Ovary (tissue), 3 donors: ENCODE data around the gene SORD.
"Not testable (repeated sequence)": the region's sequence is repeated elsewhere in the genome, so short reads cannot be mapped to it uniquely, and the experiment has no call there.

ENCODE experiments used
- EP300 ChIP-seq: sonication (generic); formaldehyde crosslinking; IDR thresholded peaks from one replicate; pipeline ENCODE4 v1.6.1; 2017; ENCODE audit warnings: antibody characterized with exemption
- POLR2A ChIP-seq: fragments of 450-650 bp; IDR thresholded peaks from one replicate; pipeline ENCODE4 v1.6.1; 2017; ENCODE audit warnings: antibody characterized with exemption, mild to moderate bottlenecking, moderate library complexity
- TF ChIP-seq, protein P1 (sequence below), 3 donors: fragments of 450-650 bp in 2 of 3; fragments of 200-600 bp in 1 of 3; IDR thresholded peaks; one replicate each; pipeline versions ENCODE4 v1.5.1 to v1.8.0; 2016 to 2022; ENCODE audit warnings: antibody characterized with exemption in 3 of 3, mild to moderate bottlenecking in 1 of 3
- donor health status: DM: no; HTN: no; CAD: no.

DNA sequence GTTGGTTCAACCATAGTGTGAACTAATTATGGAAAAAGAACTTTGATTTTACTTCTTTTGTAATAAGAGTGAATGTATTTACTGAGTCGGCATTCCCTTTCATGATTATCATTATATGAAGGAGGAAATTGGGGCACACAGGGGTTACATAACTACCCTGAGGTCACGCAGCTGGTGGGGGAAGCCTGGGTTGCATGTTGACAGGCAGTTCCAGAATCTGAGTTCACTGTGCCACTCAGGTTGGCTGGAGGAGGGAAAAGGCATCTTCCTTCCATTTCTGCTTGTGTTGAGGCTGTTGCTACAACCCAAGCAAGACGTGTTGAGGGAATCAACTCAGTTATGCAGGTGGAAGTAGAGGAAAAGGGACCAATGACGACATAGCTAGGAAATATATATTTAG is 11.1 kb downstream of the SORD start:
- not testable (repeated sequence) for TF ChIP-seq POLR2A, EP300
- TF ChIP-seq, protein P1, sequence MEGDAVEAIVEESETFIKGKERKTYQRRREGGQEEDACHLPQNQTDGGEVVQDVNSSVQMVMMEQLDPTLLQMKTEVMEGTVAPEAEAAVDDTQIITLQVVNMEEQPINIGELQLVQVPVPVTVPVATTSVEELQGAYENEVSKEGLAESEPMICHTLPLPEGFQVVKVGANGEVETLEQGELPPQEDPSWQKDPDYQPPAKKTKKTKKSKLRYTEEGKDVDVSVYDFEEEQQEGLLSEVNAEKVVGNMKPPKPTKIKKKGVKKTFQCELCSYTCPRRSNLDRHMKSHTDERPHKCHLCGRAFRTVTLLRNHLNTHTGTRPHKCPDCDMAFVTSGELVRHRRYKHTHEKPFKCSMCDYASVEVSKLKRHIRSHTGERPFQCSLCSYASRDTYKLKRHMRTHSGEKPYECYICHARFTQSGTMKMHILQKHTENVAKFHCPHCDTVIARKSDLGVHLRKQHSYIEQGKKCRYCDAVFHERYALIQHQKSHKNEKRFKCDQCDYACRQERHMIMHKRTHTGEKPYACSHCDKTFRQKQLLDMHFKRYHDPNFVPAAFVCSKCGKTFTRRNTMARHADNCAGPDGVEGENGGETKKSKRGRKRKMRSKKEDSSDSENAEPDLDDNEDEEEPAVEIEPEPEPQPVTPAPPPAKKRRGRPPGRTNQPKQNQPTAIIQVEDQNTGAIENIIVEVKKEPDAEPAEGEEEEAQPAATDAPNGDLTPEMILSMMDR (IDR thresholded peaks at IDR 0.05): not testable (repeated sequence)
